ENCODE data around the gene SMARCD2.
"Not testable (repeated sequence)": the region's sequence is repeated elsewhere in the genome, so short reads cannot be mapped to it uniquely, and the experiment has no call there.

SMARCD2 gene

DNA sequence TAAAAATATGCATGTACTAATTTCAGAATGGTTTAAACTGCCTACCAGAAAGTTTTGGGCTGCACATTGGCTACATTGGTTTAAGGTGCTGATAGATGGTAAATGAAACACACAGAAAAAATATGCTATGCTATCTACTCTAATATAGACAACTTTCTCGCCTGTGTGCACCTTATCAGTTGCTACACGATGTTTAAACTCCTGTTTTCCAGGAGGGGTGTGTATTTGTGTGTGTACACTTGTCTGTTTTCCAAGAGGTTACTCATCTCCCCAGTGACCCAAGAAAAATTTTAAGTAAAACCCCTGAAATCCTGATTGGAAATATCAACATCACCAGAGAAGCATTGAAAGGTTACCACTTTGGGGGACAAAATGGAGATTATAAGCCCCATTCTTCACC is 36.9 kb downstream of the SMARCD2 start:
- no peak for DNase-seq (ENCODE audit: low read depth, low spot score)
- H3K9me3 ChIP-seq (ENCODE audit: insufficient read depth, low read length) = no peaks in the 10 kb centered on the region
- no peak overlapping the region for H3K9ac ChIP-seq (ENCODE audit: insufficient read length, low read depth)
- TF ChIP-seq ZNF274 (IDR thresholded peaks at IDR 0.05; ENCODE audit: low read depth, low read length) (no peak), SUZ12 (IDR thresholded peaks at IDR 0.05; ENCODE audit: extremely low read depth, insufficient read depth, insufficient read length) (no peak), YY1 (IDR thresholded peaks at IDR 0.05; ENCODE audit: insufficient read depth, insufficient read length) (no peak)
- H3K36me3 ChIP-seq (ENCODE audit: insufficient read depth, insufficient read length, low read length) = peaks cover 86% of the 10 kb centered on the region
- H3K27me3 ChIP-seq (ENCODE audit: insufficient read depth, insufficient read length) = no peaks in the 10 kb centered on the region
- no peaks in the 10 kb centered on the region for H3K4me1 ChIP-seq (ENCODE audit: insufficient read depth, insufficient read length)
- H3K4me3 ChIP-seq (ENCODE audit: insufficient read length, low read depth) = no peak overlapping the region

DNA sequence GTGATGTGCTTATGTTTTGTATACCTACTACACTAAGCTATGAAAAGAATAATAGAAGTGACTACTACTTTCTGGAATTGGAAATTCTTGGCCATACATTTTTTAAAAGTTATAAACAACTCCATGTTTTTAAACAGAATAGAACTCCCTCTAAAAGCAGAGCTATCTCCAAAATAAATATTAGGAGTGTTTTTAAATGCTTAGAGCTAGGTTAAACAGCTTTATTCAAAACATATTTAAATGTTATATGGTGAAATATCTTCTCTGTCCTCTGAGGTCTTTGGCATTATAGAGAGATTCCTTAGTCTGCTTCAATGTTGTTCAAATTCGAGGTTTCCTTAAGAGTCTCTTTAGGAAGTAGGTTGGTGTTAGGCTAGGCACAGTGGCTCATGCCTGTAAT is 38.2 kb downstream of the SMARCD2 start:
- TF ChIP-seq SUZ12 (IDR thresholded peaks at IDR 0.05; ENCODE audit: extremely low read depth, insufficient read depth, insufficient read length) = no peak
- no peak for TF ChIP-seq ZNF274 (IDR thresholded peaks at IDR 0.05; ENCODE audit: low read depth, low read length)
- no peak for TF ChIP-seq YY1 (IDR thresholded peaks at IDR 0.05; ENCODE audit: insufficient read depth, insufficient read length)
- H3K27me3 ChIP-seq (ENCODE audit: insufficient read depth, insufficient read length) = no peaks in the 10 kb centered on the region
- peaks cover 86% of the 10 kb centered on the region for H3K36me3 ChIP-seq (ENCODE audit: insufficient read depth, insufficient read length, low read length)
- no peak overlapping the region for H3K4me3 ChIP-seq (ENCODE audit: insufficient read length, low read depth)
- H3K4me1 ChIP-seq (ENCODE audit: insufficient read depth, insufficient read length) = no peaks in the 10 kb centered on the region
- DNase-seq (ENCODE audit: low read depth, low spot score) = no peak
- no peak overlapping the region for H3K9ac ChIP-seq (ENCODE audit: insufficient read length, low read depth)
- no peaks in the 10 kb centered on the region for H3K9me3 ChIP-seq (ENCODE audit: insufficient read depth, low read length)

DNA sequence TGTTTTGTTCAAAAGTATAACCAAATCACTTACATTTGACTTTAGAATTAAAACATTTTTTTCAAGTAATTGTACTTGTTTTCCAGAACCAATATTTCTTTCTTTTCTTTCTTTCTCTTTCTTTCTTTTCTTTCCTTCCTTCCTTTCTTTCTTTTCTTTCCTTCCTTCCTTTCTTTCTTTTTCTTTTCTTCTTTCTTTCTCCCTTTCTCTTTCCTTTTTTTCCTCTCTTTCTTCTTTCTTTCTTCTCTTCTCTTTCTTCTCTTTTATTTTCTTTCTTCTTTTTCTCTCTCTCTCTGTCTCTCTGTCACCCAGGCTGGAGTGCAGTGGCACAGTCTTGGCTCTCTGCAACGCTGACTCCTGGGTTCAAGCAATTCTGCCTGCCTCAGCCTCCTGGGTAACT is 41.7 kb downstream of the SMARCD2 start:
- Histone ChIP-seq H3K4me3 (ENCODE audit: insufficient read length, low read depth) (no peak overlapping the region), H3K9ac (ENCODE audit: insufficient read length, low read depth) (no peak overlapping the region), H3K9me3 (ENCODE audit: insufficient read depth, low read length) (no peaks in the 10 kb centered on the region), H3K4me1 (ENCODE audit: insufficient read depth, insufficient read length) (no peaks in the 10 kb centered on the region), H3K27me3 (ENCODE audit: insufficient read depth, insufficient read length) (no peaks in the 10 kb centered on the region), H3K36me3 (ENCODE audit: insufficient read depth, insufficient read length, low read length) (peaks cover 89% of the 10 kb centered on the region)
- TF ChIP-seq ZNF274 (IDR thresholded peaks at IDR 0.05; ENCODE audit: low read depth, low read length) (no peak), YY1 (IDR thresholded peaks at IDR 0.05; ENCODE audit: insufficient read depth, insufficient read length) (no peak), SUZ12 (IDR thresholded peaks at IDR 0.05; ENCODE audit: extremely low read depth, insufficient read depth, insufficient read length) (no peak)
- no peak for DNase-seq (ENCODE audit: low read depth, low spot score)

DNA sequence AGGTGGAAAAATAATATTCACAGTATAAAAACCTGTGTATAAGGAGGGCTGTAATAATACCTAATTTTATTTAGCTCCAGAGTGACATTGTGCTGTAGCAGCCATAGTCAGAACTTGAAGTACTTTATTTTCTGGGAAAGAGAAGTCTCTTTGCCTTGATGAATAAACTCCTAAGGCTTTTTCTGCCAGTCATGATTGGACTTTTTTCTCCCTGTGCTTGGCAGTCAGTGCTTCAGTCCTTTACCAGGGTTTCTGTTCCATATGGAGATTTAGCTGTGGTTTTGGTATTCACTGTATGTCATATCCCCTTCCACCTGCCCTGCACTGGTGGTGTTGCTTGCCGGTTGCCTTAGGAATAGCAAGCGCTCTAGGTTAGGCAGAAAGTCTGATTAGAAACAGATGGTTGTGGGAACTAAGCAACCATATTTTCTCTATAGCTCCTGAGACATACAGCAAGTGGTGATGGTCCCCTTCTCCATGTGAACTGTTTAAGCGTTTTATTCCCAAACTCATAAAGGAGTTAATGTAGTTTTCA is 43.8 kb downstream of the SMARCD2 start:
- Histone ChIP-seq H3K9ac (ENCODE audit: insufficient read length, low read depth) (no peak overlapping the region), H3K4me1 (ENCODE audit: insufficient read depth, insufficient read length) (no peaks in the 10 kb centered on the region), H3K36me3 (ENCODE audit: insufficient read depth, insufficient read length, low read length) (peaks cover 91% of the 10 kb centered on the region), H3K27me3 (ENCODE audit: insufficient read depth, insufficient read length) (no peaks in the 10 kb centered on the region), H3K4me3 (ENCODE audit: insufficient read length, low read depth) (no peak overlapping the region), H3K9me3 (ENCODE audit: insufficient read depth, low read length) (no peaks in the 10 kb centered on the region)
- no peak for DNase-seq (ENCODE audit: low read depth, low spot score)
- no peak for TF ChIP-seq SUZ12 (IDR thresholded peaks at IDR 0.05; ENCODE audit: extremely low read depth, insufficient read depth, insufficient read length)
- TF ChIP-seq ZNF274 (IDR thresholded peaks at IDR 0.05; ENCODE audit: low read depth, low read length) = no peak
- TF ChIP-seq YY1 (IDR thresholded peaks at IDR 0.05; ENCODE audit: insufficient read depth, insufficient read length) = no peak

DNA sequence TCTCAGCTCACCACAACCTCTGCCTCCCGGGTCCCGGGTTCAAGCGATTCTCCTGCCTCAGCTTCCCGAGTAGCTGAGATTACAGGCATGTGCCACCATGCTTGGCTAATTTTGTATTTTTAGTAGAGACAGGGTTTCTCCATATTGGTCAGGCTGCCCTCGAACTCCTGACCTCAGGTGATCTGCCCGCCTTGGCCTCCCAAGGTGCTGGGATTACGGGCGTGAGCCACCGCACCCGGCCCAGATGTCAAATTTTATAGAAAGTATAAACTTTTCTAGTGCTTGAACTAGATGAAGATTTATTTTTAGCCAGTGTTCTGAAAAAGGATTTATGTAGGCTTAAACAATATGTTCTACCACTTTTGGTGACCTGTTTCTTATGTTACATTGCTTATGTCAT is 46.1 kb downstream of the SMARCD2 start:
- not testable (repeated sequence) for H3K4me1 ChIP-seq (ENCODE audit: insufficient read depth, insufficient read length); DNase-seq (ENCODE audit: low read depth, low spot score); H3K9ac ChIP-seq (ENCODE audit: insufficient read length, low read depth); H3K9me3 ChIP-seq (ENCODE audit: insufficient read depth, low read length); H3K4me3 ChIP-seq (ENCODE audit: insufficient read length, low read depth); H3K27me3 ChIP-seq (ENCODE audit: insufficient read depth, insufficient read length)
- H3K36me3 ChIP-seq (ENCODE audit: insufficient read depth, insufficient read length, low read length) = peaks cover 97% of the 10 kb centered on the region

DNA sequence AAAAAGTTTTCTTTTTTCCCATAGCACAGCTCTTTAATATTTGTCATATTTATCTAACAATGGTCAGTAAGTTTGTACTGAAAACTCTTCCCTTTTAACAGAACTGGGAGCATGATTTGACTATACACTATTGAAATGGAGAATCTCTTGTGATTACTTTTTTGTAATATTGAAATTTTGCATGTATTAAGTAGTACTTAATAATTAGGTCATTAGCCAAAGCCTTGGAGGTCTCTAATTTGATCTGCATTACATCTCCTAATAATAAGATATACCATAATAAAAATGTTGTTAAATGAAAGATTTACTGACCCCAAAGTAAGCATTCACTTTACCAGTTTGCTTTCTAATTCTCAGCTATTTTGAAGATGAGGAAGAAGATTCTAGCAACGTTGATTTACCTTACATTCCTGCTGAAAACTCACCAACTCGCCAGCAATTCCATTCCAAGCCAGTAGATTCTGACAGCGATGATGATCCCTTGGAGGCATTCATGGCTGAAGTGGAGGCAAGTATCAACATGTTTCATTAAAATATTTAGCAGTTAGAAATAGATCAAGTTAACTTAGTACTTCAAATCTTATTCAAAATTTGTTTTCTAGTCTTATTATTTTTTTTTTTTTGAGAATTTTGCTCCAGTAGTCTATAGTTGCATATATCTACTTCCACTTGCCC is 50.3 kb downstream of the SMARCD2 start:
- H3K9me3 ChIP-seq (ENCODE audit: insufficient read depth, low read length) = no peaks in the 10 kb centered on the region
- H3K4me1 ChIP-seq (ENCODE audit: insufficient read depth, insufficient read length) = no peaks in the 10 kb centered on the region
- H3K27me3 ChIP-seq (ENCODE audit: insufficient read depth, insufficient read length) = no peaks in the 10 kb centered on the region
- TF ChIP-seq ZNF274 (IDR thresholded peaks at IDR 0.05; ENCODE audit: low read depth, low read length) (no peak), SUZ12 (IDR thresholded peaks at IDR 0.05; ENCODE audit: extremely low read depth, insufficient read depth, insufficient read length) (no peak), YY1 (IDR thresholded peaks at IDR 0.05; ENCODE audit: insufficient read depth, insufficient read length) (no peak)
- H3K4me3 ChIP-seq (ENCODE audit: insufficient read length, low read depth) = no peak overlapping the region
- peaks cover 96% of the 10 kb centered on the region for H3K36me3 ChIP-seq (ENCODE audit: insufficient read depth, insufficient read length, low read length)
- no peak overlapping the region for H3K9ac ChIP-seq (ENCODE audit: insufficient read length, low read depth)
- no peak for DNase-seq (ENCODE audit: low read depth, low spot score)

DNA sequence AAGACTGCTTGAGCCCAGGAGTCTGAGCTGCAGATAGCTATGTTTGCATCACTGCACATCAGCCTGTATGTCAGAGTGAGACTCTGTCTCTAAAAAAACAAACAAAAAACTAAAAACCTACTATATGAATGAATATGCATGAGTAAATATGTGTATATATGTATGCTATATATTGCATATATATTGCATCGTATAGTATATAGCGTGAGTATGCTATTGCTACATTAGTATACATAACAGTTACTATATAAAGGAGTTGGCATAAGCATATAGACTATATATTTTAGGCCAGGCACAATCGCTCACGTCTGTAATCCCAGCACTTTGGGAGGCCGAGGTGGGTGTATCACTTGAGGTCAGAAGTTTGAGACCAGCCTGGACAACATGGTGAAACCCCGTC is 52.4 kb downstream of the SMARCD2 start:
- Histone ChIP-seq H3K4me3 (ENCODE audit: insufficient read length, low read depth) (no peak overlapping the region), H3K9me3 (ENCODE audit: insufficient read depth, low read length) (no peaks in the 10 kb centered on the region), H3K9ac (ENCODE audit: insufficient read length, low read depth) (no peak overlapping the region), H3K36me3 (ENCODE audit: insufficient read depth, insufficient read length, low read length) (peaks cover 85% of the 10 kb centered on the region), H3K27me3 (ENCODE audit: insufficient read depth, insufficient read length) (no peaks in the 10 kb centered on the region), H3K4me1 (ENCODE audit: insufficient read depth, insufficient read length) (no peaks in the 10 kb centered on the region)
- no peak for DNase-seq (ENCODE audit: low read depth, low spot score)
- no peak for TF ChIP-seq ZNF274 (IDR thresholded peaks at IDR 0.05; ENCODE audit: low read depth, low read length)
- no peak for TF ChIP-seq YY1 (IDR thresholded peaks at IDR 0.05; ENCODE audit: insufficient read depth, insufficient read length)
- no peak for TF ChIP-seq SUZ12 (IDR thresholded peaks at IDR 0.05; ENCODE audit: extremely low read depth, insufficient read depth, insufficient read length)
